Vagina (tissue), 2 donors: ENCODE data around the gene HSD17B2. TPM values are rescaled to one million over a fixed set of nuclear protein-coding genes. Genes with fewer than 3 reads are reported as not detected.
"Not testable (repeated sequence)": the region's sequence is repeated elsewhere in the genome, so short reads cannot be mapped to it uniquely, and the experiment has no call there.

Source experiments
- DNase-seq, 2 donors: peaks; one replicate each; pipeline ENCODE4 v3.0.0-alpha.2; 2017; ENCODE audit errors: extremely low spot score in 2 of 2
- H3K27ac ChIP-seq: fragments of 200-600 bp; sonication (generic); one replicate; pipeline ENCODE4 v1.5.1; 2019
- H3K27me3 ChIP-seq: fragments of 200-600 bp; sonication (generic); one replicate; pipeline ENCODE4 v1.5.1; 2019
- H3K36me3 ChIP-seq, 2 donors: fragments of 200-600 bp; sonication (generic); one replicate each; pipeline ENCODE4 v1.5.1; 2017 to 2019
- H3K4me1 ChIP-seq: fragments of 200-600 bp; sonication (generic); one replicate; pipeline ENCODE4 v1.5.1; 2019
- H3K4me3 ChIP-seq, 2 donors: fragments of 200-600 bp; sonication (generic); 1 replicate in 1 of 2; 2 replicates in 1 of 2; pipeline ENCODE4 v1.5.1; 2016 to 2019
- H3K9me3 ChIP-seq: fragments of 200-600 bp; sonication (generic); one replicate; pipeline ENCODE4 v1.5.1; 2019
- POLR2A ChIP-seq, 2 donors: fragments of 450-650 bp; IDR thresholded peaks; one replicate each; pipeline ENCODE4 v1.6.1; 2017; ENCODE audit warnings: antibody characterized with exemption in 2 of 2, mild to moderate bottlenecking in 2 of 2, moderate library complexity in 2 of 2
- POLR2AphosphoS5 ChIP-seq, 2 donors: sonication (generic); formaldehyde crosslinking; IDR thresholded peaks; one replicate each; pipeline ENCODE4 v1.9.0; 2017; ENCODE audit warnings: antibody characterized with exemption in 2 of 2, mild to moderate bottlenecking in 2 of 2, low read depth in 1 of 2; ENCODE audit not compliant: insufficient read depth in 1 of 2
- intact Hi-C: fragments of 100-400 bp; cut with DNase I; formaldehyde crosslinking; loops from one replicate; pipeline ENCODE4 v1.15.1; 2023
- total RNA-seq: library from RNA; depleted of rRNA; stranded (reverse); fragments of >200 nt; gene quantifications from one replicate; pipeline ENCODE4 v1.2.3, GENCODE V29; 2016
- TF ChIP-seq, protein P1 (sequence below), 3 experiments: fragments of 450-650 bp in 2 of 3; fragments of 200-600 bp in 1 of 3; sonication (generic) in 1 of 3; IDR thresholded peaks; one replicate each; pipeline ENCODE4 v1.5.1; 2017 to 2019; ENCODE audit warnings: antibody characterized with exemption in 3 of 3, mild to moderate bottlenecking in 2 of 3, moderate library complexity in 2 of 3

Gene HSD17B2
- total RNA-seq, 1 donor from 2014 or later: 2.9 TPM

DNA sequence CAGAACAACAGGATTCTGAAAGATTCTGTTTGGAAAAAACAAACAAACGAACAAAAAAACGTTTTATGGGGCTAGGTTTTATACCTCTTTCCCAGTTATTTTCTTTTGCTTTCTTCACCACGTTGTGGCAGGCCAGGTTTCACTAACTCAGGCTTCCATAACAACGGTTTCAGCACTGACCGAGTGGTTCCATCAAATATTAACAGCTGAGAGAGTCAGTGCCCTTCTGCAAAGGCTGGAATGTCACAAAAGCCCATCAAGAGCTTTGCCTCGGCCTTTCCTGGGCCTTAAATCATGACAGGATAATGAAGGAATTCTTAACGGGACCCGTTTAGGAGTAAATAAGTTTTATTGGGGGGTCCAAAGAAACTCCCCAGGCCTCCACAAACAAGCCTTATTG lies 100.8 kb downstream of the HSD17B2 start:
- no peak overlapping the region for H3K4me3 ChIP-seq
- intact Hi-C loops: no loop called here
- DNase-seq: no peak
- no peaks in the 10 kb centered on the region for H3K4me1 ChIP-seq
- H3K27ac ChIP-seq: no peak overlapping the region
- no peaks in the 10 kb centered on the region for H3K36me3 ChIP-seq
- no peaks in the 10 kb centered on the region for H3K27me3 ChIP-seq
- TF ChIP-seq POLR2AphosphoS5 (IDR thresholded peaks at IDR 0.05; ENCODE audit: insufficient read depth in 1 of 2, low read depth in 1 of 2) (no peak), POLR2A (IDR thresholded peaks at IDR 0.05) (no peak)
- TF ChIP-seq, protein P1, sequence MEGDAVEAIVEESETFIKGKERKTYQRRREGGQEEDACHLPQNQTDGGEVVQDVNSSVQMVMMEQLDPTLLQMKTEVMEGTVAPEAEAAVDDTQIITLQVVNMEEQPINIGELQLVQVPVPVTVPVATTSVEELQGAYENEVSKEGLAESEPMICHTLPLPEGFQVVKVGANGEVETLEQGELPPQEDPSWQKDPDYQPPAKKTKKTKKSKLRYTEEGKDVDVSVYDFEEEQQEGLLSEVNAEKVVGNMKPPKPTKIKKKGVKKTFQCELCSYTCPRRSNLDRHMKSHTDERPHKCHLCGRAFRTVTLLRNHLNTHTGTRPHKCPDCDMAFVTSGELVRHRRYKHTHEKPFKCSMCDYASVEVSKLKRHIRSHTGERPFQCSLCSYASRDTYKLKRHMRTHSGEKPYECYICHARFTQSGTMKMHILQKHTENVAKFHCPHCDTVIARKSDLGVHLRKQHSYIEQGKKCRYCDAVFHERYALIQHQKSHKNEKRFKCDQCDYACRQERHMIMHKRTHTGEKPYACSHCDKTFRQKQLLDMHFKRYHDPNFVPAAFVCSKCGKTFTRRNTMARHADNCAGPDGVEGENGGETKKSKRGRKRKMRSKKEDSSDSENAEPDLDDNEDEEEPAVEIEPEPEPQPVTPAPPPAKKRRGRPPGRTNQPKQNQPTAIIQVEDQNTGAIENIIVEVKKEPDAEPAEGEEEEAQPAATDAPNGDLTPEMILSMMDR (IDR thresholded peaks at IDR 0.05): no peak
- no peaks in the 10 kb centered on the region for H3K9me3 ChIP-seq

DNA sequence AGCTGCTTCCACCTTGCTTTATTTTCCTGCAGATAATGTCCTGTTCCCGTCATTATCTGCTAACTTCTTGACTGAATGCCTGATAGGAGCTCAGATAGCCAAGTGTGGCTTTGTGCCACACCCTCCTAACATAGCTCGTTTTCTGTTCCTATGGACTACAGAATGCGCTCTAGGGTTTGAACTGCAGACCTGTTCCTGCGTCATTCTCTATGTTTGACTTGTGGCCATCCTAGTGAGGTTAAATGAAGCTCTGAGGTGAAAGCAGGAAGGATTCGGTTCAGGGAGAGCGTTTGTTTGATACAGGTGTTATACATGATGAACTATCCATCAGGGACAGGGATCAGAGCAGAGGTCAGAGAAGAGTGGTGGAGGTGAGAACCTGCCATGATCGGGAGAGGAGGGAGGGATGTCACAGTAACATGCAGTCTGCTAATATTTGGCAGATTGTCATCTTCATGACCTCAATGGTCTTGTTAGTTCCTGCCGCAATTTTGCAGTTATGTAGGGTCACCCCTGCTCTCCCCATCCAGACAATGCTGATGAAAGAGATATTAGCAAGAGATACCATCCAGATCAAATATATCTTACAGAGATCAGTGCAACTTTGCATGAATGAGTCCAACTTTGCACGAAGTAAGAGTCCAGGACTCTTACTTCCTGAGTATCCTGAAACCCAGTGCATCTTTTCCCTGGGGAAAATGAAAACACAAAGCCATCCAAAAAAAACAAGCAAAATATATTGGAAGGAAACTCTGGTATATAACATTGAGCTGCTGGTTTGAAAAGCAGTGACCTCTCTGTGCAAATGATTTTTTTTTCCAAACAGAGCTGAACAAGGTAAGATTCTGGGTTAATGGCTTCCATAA lies 102.1 kb downstream of the HSD17B2 start:
- no peak for TF ChIP-seq POLR2AphosphoS5 (IDR thresholded peaks at IDR 0.05; ENCODE audit: insufficient read depth in 1 of 2, low read depth in 1 of 2)
- no peak for TF ChIP-seq POLR2A (IDR thresholded peaks at IDR 0.05)
- TF ChIP-seq, protein P1 (IDR thresholded peaks at IDR 0.05): no peak
- no peaks in the 10 kb centered on the region for H3K4me1 ChIP-seq
- no peak overlapping the region for H3K27ac ChIP-seq
- intact Hi-C loops: no loop called here
- H3K36me3 ChIP-seq: no peaks in the 10 kb centered on the region
- no peak overlapping the region for H3K4me3 ChIP-seq
- no peaks in the 10 kb centered on the region for H3K9me3 ChIP-seq
- no peaks in the 10 kb centered on the region for H3K27me3 ChIP-seq
- no peak for DNase-seq

DNA sequence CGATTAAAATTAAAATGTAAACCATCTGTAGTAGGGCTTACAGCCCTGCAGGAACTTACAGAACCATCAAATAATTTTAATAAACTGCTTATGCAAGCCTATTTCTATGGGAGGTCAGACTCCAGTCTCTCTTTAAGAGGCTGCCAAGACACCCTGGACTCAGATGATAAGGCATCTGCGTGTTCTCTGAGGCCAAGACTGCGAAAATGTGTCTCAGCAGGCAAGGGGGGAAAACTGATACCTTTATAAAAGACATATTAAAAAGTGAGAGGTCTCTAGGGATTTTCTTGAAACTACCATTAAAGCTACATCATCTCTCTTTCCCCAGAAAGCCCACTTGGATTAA lies 102.7 kb downstream of the HSD17B2 start:
- H3K4me3 ChIP-seq: no peak overlapping the region
- no peak overlapping the region for H3K27ac ChIP-seq
- H3K4me1 ChIP-seq: no peaks in the 10 kb centered on the region
- intact Hi-C loops: no loop called here
- TF ChIP-seq, protein P1 (IDR thresholded peaks at IDR 0.05): no peak
- TF ChIP-seq POLR2A (IDR thresholded peaks at IDR 0.05) (no peak), POLR2AphosphoS5 (IDR thresholded peaks at IDR 0.05; ENCODE audit: insufficient read depth in 1 of 2, low read depth in 1 of 2) (no peak)
- H3K36me3 ChIP-seq: no peaks in the 10 kb centered on the region
- no peak for DNase-seq
- H3K9me3 ChIP-seq: no peaks in the 10 kb centered on the region
- H3K27me3 ChIP-seq: no peaks in the 10 kb centered on the region

DNA sequence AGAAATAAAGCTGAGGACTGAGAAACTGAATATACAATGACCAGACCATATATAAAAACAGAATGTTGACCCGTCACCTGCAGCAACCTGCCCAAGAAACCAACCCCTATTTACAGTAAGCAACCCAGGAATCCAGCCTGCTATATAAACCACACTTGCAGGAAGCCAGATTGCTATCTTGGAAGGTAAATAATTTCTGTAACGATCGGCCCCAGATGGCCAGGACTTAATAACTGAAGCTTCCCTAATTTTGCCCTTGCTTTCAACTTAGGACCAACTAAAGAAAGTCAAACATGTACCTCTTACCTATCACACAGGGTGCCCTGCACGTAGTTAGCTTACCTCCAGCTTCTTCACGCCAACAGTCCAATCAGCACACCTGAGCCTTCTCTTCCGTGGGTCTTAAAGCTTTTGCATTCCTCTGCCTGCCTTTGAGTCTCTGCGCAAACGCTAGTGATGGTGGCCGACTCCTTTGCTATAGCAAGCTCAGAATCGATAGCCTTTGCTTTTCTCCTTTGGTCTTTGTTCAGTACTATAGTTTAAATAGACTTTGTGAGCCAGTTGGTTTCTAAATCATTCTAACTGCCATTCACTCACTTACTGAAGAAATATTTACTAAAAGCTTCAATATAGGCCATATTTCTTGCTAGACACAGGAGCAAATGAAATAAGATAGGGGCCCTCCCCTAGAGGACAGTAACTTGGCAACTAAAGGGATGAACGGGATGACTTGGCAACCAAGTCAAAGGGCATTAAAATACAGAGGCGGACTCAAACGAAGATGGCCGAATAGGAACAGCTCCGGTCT lies 103.6 kb downstream of the HSD17B2 start:
- no peaks in the 10 kb centered on the region for H3K4me1 ChIP-seq
- intact Hi-C loops: no loop called here
- no peak overlapping the region for H3K27ac ChIP-seq
- H3K4me3 ChIP-seq: no peak overlapping the region
- DNase-seq: no peak
- H3K36me3 ChIP-seq: no peaks in the 10 kb centered on the region
- TF ChIP-seq, protein P1 (IDR thresholded peaks at IDR 0.05): no peak
- TF ChIP-seq POLR2A (IDR thresholded peaks at IDR 0.05): no peak
- no peak for TF ChIP-seq POLR2AphosphoS5 (IDR thresholded peaks at IDR 0.05; ENCODE audit: insufficient read depth in 1 of 2, low read depth in 1 of 2)
- no peaks in the 10 kb centered on the region for H3K27me3 ChIP-seq
- H3K9me3 ChIP-seq: no peaks in the 10 kb centered on the region

DNA sequence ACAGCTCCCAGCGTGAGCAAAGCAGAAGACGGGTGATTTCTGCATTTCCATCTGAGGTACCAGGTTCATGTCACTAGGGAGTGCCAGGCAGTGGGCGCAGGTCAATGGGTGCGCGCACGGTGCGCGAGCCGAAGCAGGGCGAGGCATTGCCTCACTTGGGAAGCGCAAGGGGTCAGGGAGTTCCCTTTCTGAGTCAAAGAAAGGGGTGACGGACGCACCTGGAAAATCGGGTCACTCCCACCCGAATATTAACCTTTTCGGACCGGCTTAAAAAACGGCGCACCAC lies 104.2 kb downstream of the HSD17B2 start:
- not testable (repeated sequence) for H3K4me3 ChIP-seq, H3K27ac ChIP-seq

More for the DNA sequence above, 104.2 kb downstream of the HSD17B2 start:
- H3K4me1 ChIP-seq, H3K36me3 ChIP-seq, DNase-seq, intact Hi-C loops, H3K27me3 ChIP-seq, H3K9me3 ChIP-seq: not testable (repeated sequence)
